Measurements from ENCODE around the gene CRELD2.

Gene CRELD2

GRCh38 chr22:49917974-49918910, at the start of gene CRELD2, which contains the start of gene ALG12:
CRELD2 (plus strand) TSS chr22:49918634; CDS start chr22:49918770, 136 bp downstream.
ALG12 (minus strand) TSS chr22:49918438; CDS start chr22:49913765, 4,673 bp downstream.
- DNase-seq (ENCODE audit: low read depth): peak; percentile 96

- no peak for DNase-seq (ENCODE audit: low read depth)
These were observed 49.2 kb upstream of the CRELD2 start for GRCh38 chr22:49869086-49869830.

DNA sequence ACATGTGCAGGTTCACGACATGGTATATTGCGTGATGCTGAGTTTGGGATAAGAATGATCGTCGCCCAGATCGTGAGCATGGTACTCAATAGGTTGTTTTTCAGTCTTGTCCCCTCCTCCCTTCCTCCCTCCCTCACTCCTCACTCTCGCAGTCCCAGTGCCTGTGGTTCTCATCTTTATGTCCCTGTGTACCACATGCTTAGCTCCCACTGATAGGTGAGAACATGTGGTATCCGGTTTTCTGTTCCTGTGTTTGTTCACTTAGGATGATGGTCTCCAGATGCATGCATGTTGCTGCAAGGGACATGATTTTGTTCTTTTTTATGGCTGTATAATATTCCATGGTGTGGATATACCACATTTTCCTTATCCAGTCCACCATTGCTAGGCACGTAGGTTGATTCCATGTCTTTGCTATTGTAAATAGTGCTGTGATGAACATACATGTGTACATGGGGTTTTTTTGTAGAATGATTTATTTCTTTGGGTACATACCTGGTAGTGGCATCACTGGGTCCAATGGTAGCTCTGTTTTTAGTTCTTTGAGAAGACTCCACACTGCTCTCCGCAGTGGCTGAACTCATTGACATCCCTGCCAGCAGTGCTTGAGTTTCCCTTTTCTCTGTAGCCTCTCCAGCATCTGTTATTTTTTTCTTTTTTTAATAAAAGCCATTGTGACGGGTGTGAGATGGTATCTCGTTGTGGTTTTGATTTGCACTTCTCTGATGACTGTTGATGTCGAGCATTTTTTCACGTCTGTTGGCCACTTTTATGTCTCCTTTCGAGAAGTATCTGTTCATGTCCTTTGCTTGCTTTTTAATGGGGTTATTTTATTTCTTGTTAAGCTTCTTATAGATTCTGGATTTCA, 48.4 kb upstream of the CRELD2 start:
- DNase-seq (ENCODE audit: low read depth): no peak

DNA sequence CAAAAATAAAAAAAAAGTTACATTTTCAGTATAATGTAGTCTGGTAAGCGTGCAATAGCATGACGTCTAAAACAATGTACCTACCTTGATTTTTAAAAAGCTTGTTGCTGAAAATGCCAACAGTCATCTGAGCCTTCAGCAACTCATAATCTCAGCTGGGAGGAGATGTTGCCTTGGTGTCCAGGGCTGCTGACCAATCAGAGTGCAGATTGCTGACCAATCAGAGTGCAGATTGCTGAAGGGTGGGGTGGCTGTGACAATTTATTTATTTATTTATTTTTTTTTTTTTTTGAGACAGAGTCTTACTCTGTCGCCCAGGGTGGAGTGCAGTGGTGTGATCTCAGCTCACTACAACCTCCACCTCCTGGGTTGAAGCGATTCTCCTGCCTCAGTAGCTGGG, 47.0 kb upstream of the CRELD2 start:
- DNase-seq (ENCODE audit: low read depth): no peak

DNA sequence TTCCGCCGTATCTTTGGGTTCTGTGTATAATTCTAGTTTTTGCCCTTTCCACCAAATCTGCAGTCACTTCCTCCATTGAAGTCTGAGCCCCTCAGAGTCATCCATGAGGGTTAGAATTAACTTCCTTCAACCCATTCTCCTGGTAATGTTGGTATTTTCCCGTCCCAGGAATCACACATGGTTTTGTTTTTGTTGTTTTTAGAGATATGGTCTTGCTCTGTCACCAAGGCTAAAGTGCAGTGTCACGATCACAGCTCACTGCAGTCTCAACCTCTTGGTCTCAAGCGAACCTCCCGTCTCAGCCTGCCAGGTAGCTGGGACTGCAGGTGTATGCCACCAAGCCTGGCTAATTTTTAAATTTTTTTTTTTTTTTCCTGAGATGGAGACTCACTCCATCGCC, 46.1 kb upstream of the CRELD2 start:
- no peak for DNase-seq (ENCODE audit: low read depth)

GRCh38 chr22:49873228-49873940, 45.0 kb upstream of the CRELD2 start:
- DNase-seq (ENCODE audit: low read depth): no peak

DNA sequence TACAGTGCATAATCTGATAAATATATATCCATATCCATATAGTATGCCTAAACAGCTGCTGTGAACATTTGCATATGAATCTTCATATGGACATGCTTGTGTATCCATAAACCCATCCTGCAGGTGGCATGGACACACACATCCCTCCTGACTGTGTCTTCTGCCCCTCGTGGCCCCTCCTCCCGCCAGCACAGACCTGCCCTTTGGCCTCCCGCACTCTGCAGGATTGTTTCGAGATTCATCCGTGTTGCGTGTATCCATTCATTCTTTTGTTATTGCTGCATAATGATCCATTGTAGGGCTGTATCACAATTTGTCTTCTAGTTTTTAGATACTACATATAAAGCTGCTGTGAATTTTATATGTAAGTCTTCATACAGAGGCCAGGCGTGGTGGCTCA, 40.8 kb upstream of the CRELD2 start:
- DNase-seq (ENCODE audit: low read depth): no peak

GRCh38 chr22:49878206-49878605, 40.2 kb upstream of the CRELD2 start:
- no peak for DNase-seq (ENCODE audit: low read depth)

- no peak for DNase-seq (ENCODE audit: low read depth)
These were observed 38.6 kb upstream of the CRELD2 start for GRCh38 chr22:49879871-49880270.

DNA sequence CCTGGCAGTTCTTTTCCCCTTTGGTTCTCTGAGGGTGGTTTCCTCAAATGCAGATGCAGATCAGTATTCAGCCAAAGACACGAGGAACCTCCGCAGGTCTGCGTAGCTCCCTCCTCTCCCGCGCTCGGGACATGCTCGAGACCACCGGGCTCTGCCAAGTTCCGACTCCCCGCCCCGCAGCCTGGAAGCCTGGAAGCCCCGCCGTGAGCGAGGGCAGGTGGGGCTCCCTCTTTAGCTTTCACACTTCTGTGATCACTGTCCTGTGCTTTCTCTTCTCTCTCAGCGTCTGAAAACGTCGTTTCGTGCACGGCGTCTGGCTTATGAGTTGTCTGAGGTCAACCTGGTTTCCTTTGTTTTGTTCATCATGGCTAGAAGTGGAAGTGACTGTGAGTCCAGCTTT, 38.2 kb upstream of the CRELD2 start:
- DNase-seq (ENCODE audit: low read depth): no peak

DNA sequence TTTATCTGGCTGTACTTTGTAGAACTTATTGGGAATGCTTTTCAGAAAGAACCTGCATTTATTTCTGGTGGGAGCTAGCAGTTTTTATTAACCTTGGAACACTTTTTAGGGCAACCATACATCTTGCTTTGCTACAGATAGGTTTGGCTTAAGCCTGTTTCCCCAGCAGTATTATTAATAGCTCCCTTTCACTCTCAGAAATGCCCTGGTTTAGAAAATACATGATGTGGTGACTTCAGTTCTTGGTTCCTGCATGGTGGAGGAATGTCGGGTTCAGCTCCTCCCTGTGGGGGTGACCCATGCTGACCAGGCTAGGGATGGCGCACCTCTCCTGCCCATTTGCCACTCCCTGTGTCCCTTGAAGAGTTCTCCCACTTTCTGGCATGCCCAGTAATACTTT, 36.6 kb upstream of the CRELD2 start:
- no peak for DNase-seq (ENCODE audit: low read depth)

DNA sequence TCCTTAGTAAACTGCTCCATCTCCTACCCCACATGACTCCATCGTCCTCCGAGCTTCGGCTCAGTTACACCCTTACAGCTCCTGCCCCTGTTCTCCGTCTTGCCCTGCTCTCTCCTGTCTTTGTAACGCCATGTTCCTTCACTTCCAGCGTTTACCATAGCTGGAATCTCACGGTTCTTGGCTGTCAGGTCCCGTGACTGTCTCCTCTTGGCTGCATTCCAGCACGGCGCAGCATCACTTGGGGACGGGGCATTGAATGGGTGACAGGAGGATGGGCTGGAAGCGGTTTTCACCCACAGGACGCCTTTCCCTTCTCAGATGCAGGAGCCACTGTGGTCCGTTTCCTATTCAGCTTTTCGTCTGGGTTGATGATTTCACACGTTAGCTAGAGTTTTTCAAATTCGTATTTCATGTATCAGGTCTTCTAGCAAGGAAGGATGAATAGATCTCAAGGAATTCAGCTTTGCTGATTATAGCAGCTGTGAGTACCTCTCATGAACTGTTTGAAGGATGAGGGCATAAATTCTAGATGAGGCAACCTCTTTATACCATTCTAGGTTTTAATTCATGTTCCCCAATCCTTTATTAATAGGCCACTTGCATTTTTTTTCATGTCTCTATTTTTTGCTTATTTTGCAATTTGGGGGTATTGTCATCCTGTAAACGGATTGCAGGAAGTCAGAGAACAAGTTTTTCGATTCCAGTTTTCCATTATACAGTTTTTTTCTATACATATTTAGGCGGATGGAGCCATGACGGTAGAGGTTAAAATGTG, 35.7 kb upstream of the CRELD2 start:
- DNase-seq (ENCODE audit: low read depth): no peak

GRCh38 chr22:49883294-49883640, 35.2 kb upstream of the CRELD2 start:
- no peak for DNase-seq (ENCODE audit: low read depth)

GRCh38 chr22:49884075-49884474, 34.4 kb upstream of the CRELD2 start:
- no peak for DNase-seq (ENCODE audit: low read depth)

DNA sequence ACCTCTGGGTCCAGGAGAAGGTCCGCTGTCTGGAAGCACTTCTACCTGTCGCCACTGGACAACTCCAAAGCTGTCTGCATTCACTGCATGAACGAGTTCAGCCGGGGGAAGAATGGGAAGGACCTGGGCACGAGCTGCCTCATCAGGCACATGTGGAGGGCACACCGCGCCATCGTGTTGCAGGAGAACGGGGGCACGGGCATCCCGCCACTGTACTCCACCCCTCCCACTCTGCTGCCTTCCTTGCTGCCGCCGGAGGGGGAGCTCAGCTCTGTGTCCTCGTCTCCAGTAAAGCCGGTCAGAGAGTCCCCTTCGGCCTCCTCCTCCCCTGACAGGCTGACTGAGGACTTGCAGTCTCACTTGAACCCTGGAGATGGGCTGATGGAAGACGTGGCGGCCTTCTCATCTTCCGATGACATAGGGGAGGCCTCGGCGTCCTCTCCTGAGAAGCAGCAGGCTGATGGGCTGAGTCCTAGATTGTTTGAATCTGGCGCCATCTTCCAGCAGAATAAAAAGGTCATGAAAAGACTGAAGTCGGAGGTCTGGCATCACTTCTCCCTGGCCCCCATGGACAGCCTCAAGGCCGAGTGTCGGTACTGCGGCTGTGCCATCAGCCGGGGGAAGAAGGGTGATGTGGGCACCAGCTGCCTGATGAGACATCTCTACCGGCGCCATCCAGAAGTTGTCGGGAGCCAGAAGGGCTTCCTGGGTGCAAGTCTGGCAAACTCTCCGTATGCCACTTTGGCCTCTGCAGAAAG, 33.8 kb upstream of the CRELD2 start:
- DNase-seq (ENCODE audit: low read depth): no peak

DNA sequence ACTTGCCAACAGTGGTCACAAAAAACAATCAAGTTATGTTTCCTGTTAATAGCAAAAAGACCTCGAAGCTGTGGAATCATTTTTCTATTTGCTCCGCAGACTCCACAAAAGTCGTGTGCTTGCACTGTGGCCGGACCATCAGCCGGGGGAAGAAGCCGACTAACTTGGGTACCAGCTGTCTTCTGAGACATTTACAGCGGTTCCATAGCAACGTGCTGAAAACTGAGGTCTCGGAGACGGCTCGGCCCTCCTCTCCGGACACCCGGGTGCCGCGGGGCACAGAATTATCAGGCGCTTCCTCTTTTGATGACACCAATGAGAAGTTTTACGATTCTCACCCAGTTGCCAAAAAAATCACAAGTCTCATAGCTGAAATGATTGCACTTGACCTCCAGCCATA, 33.2 kb upstream of the CRELD2 start:
- no peak for DNase-seq (ENCODE audit: low read depth)

GRCh38 chr22:49885881-49886280, 32.6 kb upstream of the CRELD2 start:
- no peak for DNase-seq (ENCODE audit: low read depth)

DNA sequence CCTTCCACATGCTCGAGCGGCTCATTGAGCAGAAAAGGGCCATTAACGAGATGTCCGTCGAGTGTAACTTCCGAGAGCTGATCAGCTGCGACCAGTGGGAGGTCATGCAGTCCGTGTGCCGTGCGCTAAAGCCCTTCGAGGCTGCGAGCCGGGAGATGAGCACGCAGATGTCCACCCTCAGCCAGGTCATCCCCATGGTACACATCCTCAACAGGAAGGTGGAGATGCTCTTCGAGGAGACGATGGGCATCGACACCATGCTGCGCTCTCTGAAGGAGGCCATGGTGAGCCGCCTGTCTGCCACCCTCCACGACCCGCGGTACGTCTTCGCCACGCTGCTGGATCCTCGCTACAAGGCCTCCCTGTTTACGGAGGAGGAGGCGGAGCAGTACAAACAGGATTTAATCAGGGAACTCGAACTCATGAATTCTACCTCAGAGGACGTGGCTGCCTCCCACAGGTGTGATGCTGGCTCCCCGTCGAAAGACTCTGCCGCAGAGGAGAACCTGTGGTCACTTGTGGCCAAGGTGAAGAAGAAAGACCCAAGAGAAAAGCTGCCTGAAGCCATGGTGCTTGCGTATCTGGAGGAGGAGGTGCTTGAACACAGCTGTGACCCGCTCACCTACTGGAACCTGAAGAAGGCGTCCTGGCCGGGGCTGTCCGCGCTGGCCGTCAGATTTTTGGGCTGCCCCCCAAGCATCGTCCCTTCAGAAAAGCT, 31.9 kb upstream of the CRELD2 start:
- DNase-seq (ENCODE audit: low read depth): no peak

DNA sequence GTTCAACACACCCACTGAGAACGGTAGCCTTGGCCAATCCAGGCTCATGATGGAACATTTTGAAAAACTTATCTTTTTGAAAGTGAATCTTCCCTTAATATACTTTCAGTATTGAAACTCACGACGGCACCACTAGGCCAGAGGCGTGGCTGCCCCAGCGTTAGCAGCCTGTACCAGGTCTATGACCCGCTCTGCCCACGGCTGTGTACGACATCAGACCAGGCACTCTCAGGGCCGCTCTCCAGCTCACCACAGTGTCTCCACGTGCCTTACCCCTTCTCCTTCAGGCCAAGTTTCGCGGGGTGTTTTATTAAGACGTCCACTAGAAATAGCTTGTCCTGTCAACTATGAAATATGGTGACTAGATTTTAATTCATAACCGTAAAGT, 31.4 kb upstream of the CRELD2 start:
- no peak for DNase-seq (ENCODE audit: low read depth)

Data from activated gamma-delta T cell treated with anti-CD3 and anti-CD28 coated beads, Interleukin-2, amount 50 U/mL, for 16 hours (primary cell).